Measurements from ENCODE around the gene CASP2. TPM values are rescaled to one million over a fixed set of nuclear protein-coding genes. Genes with fewer than 3 reads are reported as not detected.

CASP2 gene
- total and polyA plus RNA-seq, 2 of the 8 experiments (the other 6 are each of a cell fraction or from before 2014, with no cell fraction given) = 23.7 to 35.3 TPM

DNA sequence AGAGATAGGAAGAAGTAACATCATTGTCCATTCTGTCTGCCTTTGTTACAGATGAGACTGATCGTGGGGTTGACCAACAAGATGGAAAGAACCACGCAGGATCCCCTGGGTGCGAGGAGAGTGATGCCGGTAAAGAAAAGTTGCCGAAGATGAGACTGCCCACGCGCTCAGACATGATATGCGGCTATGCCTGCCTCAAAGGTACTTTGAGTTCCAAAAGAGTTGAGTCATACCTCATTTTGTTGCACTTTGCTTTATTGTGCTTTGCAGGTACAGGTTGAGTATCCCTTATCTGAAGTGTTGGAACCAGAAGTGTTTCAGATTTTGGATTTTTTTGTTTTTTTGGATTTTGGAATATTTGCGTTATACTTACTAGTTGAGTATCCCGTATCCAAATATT is 15.6 kb downstream of the CASP2 start:
- H2BK15ac ChIP-seq (ENCODE audit: low read length) = no peak overlapping the region
- H3K14ac ChIP-seq (ENCODE audit: insufficient read length) = no peak overlapping the region
- DNase-seq (ENCODE audit: low read depth in 1 of 2, low spot score in 2 of 2) = no peak
- H3K9me3 ChIP-seq (ENCODE audit: insufficient read depth in 2 of 2, low read depth in 1 of 2, low read length in 1 of 2) = no peaks in the 10 kb centered on the region
- H3K79me1 ChIP-seq (ENCODE audit: low read depth, low read length) = no peaks in the 10 kb centered on the region; the same call in 1 of the 2 replicates
- no peaks in the 10 kb centered on the region for H3K79me2 ChIP-seq (ENCODE audit: control insufficient read depth in 1 of 2, insufficient read depth in 2 of 2, low read length in 2 of 2)
- H3K4me1 ChIP-seq (replicated peaks in 1 of 4; ENCODE audit: control insufficient read depth in 3 of 4, insufficient read depth in 4 of 4, low read length in 3 of 4) = no peaks in the 10 kb centered on the region
- H4K91ac ChIP-seq (replicated peaks; ENCODE audit: insufficient read length, low read length) = no peak overlapping the region
- H3K23me2 ChIP-seq (ENCODE audit: low read depth, low read length) = no peaks in the 10 kb centered on the region
- H2BK120ac ChIP-seq (replicated peaks; ENCODE audit: low read depth, low read length) = no peak overlapping the region
- TF ChIP-seq RXRA (IDR thresholded peaks at IDR 0.05; ENCODE audit: insufficient read depth, low read depth, low read length) (no peak), NANOG (IDR thresholded peaks at IDR 0.05; ENCODE audit: insufficient read depth, low read depth, low read length, poor library complexity, severe bottlenecking) (no peak)
- H2BK20ac ChIP-seq (ENCODE audit: low read length) = no peak overlapping the region
- no peak overlapping the region for H2AFZ ChIP-seq (ENCODE audit: low read length)
- no peak overlapping the region for H3K23ac ChIP-seq (ENCODE audit: insufficient read length)
- H2AK5ac ChIP-seq (ENCODE audit: low read depth, low read length) = no peak overlapping the region
- no peak overlapping the region for H3K56ac ChIP-seq (replicated peaks; ENCODE audit: insufficient read length, low read depth, low read length)
- no peak overlapping the region for H4K5ac ChIP-seq (ENCODE audit: insufficient read length, low read depth, low read length)
- no peak overlapping the region for H3K4me3 ChIP-seq (ENCODE audit: extremely low read depth in 1 of 4, insufficient read depth in 2 of 4, low read depth in 3 of 4, low read length in 4 of 4)
- no peak overlapping the region for H3K27ac ChIP-seq (ENCODE audit: low read depth, low read length)
- peaks cover 6% of the 10 kb centered on the region in 2 experiments for H4K20me1 ChIP-seq (replicated peaks in 1 of 2; ENCODE audit: control insufficient read depth in 1 of 2, insufficient read depth in 2 of 2, low read length in 2 of 2)
- no peak for FAIRE-seq
- no peaks in the 10 kb centered on the region for H3K27me3 ChIP-seq (replicated peaks in 1 of 4; ENCODE audit: control insufficient read depth in 3 of 4, extremely low read depth in 1 of 4, insufficient read depth in 3 of 4, low read length in 3 of 4)
- CTCF ChIA-PET (ENCODE audit: partially characterized antibody) = interaction anchor here (0.8 to 8.2 kb wide), 7 partner anchors 10 to 95 kb away, joined by 4 to 85 read pairs (median 14); partner anchors contain the start of gene CLCN1
- H3K4ac ChIP-seq (replicated peaks; ENCODE audit: insufficient read length, low read depth, low read length) = no peak overlapping the region
- peaks cover 49 to 87% (median 75%) of the 10 kb centered on the region in 4 experiments for H3K36me3 ChIP-seq (ENCODE audit: control insufficient read depth in 2 of 4, insufficient read depth in 4 of 4, low read length in 3 of 4)
- no peak overlapping the region for H4K8ac ChIP-seq (ENCODE audit: extremely low read depth, insufficient read depth, low read length)
- WGBS, 2 experiments (ENCODE audit: extremely low coverage in 1 of 2, insufficient coverage in 1 of 2, insufficient read length in 1 of 2, insufficient replicate concordance in 2 of 2, low coverage in 1 of 2, low lambda C conversion rate in 2 of 2, missing lambda C conversion rate in 1 of 2) = 94% methylated on average over 10 of the region's 10 CpGs; no CpG with 5 or more reads in 1 of the 2 experiments
- no peak overlapping the region for H2BK12ac ChIP-seq (ENCODE audit: low read depth, low read length)
- no peak overlapping the region for H3K9ac ChIP-seq (replicated peaks in 1 of 4; ENCODE audit: extremely low read depth in 1 of 4, low read depth in 3 of 4, low read length in 3 of 4)
- POLR2A ChIA-PET (ENCODE audit: partially characterized antibody) = interaction anchor here (2.3 kb wide), 1 partner anchor 12 kb away, joined by 7 read pairs; no protein-coding TSS in a partner anchor
- H2BK5ac ChIP-seq (ENCODE audit: low read depth, low read length) = no peak overlapping the region
- no peak overlapping the region for H3K4me2 ChIP-seq (ENCODE audit: insufficient read depth in 1 of 2, low read depth in 2 of 2, low read length in 2 of 2)
- H3K18ac ChIP-seq (ENCODE audit: extremely low read depth, low read length) = no peak overlapping the region

Data from H1 (cell line).